Measurements from ENCODE around the gene B3GLCT. TPM values are rescaled to one million over a fixed set of nuclear protein-coding genes. Genes with fewer than 3 reads are reported as not detected.

The B3GLCT gene
- total RNA-seq, 4 donors from 2014 or later: 10.8 to 14.0 (median 11.8) TPM

DNA sequence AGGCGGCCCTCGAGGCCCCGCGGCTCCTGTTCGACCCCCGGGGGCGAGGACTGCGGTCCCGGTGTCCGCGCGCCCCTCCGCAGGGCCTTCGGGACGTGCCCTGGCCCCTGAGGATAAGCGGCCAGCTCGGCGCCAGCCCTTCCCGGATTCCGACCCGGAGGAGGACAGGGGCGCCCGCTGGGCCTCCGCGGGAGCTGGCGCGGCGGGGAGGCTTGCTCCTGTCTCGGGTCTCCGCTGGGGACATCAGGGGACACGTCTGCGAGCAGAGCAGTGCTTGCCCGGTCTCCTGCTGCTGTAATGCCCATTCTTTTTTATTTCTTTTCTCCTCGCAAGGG, 829 bp downstream of the B3GLCT start:
- peak; percentile 54 to 59 for DNase-seq
- Histone ChIP-seq H3K4me1 (peaks cover 13 to 24% of the 10 kb centered on the region in 2 donors), H3K36me3 (no peaks in the 10 kb centered on the region), H3K27me3 (no peaks in the 10 kb centered on the region), H3K27ac (peak overlapping the region; percentile 96 to 98 (median 98)), H3K4me3 (replicated peaks in 1 of 3) (peak overlapping the region; percentile 18 to 71 (median 60)), H3K9me3 (no peaks in the 10 kb centered on the region)
- no peak for TF ChIP-seq POLR2A (IDR thresholded peaks at IDR 0.05)
- TF ChIP-seq, protein P1, sequence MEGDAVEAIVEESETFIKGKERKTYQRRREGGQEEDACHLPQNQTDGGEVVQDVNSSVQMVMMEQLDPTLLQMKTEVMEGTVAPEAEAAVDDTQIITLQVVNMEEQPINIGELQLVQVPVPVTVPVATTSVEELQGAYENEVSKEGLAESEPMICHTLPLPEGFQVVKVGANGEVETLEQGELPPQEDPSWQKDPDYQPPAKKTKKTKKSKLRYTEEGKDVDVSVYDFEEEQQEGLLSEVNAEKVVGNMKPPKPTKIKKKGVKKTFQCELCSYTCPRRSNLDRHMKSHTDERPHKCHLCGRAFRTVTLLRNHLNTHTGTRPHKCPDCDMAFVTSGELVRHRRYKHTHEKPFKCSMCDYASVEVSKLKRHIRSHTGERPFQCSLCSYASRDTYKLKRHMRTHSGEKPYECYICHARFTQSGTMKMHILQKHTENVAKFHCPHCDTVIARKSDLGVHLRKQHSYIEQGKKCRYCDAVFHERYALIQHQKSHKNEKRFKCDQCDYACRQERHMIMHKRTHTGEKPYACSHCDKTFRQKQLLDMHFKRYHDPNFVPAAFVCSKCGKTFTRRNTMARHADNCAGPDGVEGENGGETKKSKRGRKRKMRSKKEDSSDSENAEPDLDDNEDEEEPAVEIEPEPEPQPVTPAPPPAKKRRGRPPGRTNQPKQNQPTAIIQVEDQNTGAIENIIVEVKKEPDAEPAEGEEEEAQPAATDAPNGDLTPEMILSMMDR (IDR thresholded peaks at IDR 0.05): peak in 1 of 6 experiments; percentile 10
- intact Hi-C loops (cut with DNase I): no loop called here
- WGBS, 2 donors: 0 to 1% methylated on average over 16 of the region's 34 CpGs

DNA sequence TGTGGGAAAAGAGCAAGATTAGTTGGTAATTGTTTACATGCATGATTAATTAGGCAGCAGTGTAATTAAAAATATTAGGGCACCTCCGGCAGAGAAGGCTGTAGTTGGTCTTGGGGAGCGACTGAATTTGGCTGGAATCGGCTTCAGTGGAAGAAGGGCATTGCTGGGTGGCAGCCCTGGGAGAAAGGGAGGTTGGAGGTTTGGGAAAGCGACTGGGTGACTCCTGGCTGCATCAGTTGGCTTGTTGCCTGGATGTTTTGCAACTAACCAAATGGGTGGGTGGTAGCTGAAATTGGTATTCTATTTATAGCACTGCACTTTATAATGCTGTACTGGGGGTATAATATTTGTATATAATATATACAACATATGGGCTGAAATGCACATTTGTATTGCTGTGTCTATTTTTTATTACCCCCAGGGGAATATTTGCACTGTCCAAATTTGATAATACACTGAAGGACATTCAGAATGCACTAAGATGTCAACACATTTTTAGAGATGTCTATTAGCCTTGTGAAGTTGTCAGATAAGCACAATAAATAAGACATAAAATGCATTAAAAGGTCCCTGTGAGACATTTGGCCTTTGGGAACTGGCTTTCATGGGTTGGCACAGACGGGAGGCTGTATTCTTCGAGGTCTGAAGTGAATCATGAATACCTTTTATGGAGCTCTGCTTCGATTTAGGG, 1.7 kb downstream of the B3GLCT start:
- H3K4me3 ChIP-seq (replicated peaks in 1 of 3): peak overlapping the region; percentile 18 to 71 (median 60)
- 49 to 55% methylated on average over 7 of the region's 7 CpGs for WGBS, 2 donors
- peaks cover 13 to 24% of the 10 kb centered on the region in 2 donors for H3K4me1 ChIP-seq
- no peaks in the 10 kb centered on the region for H3K9me3 ChIP-seq
- peak; percentile 39 to 43 for DNase-seq
- peak overlapping the region; percentile 96 to 98 (median 98) for H3K27ac ChIP-seq
- TF ChIP-seq POLR2A (IDR thresholded peaks at IDR 0.05): no peak
- TF ChIP-seq, protein P1 (IDR thresholded peaks at IDR 0.05): no peak
- H3K36me3 ChIP-seq: no peaks in the 10 kb centered on the region
- intact Hi-C loops (cut with DNase I): no loop called here
- H3K27me3 ChIP-seq: no peaks in the 10 kb centered on the region

DNA sequence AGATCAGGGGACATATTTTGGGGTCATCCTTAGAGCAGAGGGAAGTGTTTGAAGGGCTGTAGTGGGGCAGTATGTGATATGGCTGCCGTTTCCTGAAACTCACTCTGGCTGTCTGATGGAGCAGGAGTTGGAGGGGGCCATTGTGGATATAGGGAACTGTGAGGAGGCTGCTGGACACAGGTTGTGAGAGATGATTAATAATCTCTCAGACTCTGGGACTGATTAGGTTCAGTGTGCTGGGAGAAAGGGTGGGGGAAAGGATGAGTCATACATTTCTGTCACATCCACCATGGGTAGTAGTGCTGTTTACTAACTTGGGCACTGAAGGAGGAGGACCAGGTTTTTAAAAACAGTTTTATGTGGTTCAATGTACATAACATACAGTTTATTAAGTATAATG, 4.8 kb downstream of the B3GLCT start:
- intact Hi-C loops (cut with DNase I): no loop called here
- DNase-seq: no peak
- H3K27me3 ChIP-seq: no peaks in the 10 kb centered on the region
- TF ChIP-seq POLR2A (IDR thresholded peaks at IDR 0.05): no peak
- TF ChIP-seq, protein P1 (IDR thresholded peaks at IDR 0.05): no peak
- WGBS, 2 donors: 93 to 100% methylated on average over 1 of the region's 1 CpG
- H3K4me1 ChIP-seq: peaks cover 26 to 31% of the 10 kb centered on the region in 2 donors
- no peaks in the 10 kb centered on the region for H3K36me3 ChIP-seq
- H3K27ac ChIP-seq: no peak overlapping the region
- H3K9me3 ChIP-seq: no peaks in the 10 kb centered on the region
- no peak overlapping the region for H3K4me3 ChIP-seq (replicated peaks in 1 of 3)

DNA sequence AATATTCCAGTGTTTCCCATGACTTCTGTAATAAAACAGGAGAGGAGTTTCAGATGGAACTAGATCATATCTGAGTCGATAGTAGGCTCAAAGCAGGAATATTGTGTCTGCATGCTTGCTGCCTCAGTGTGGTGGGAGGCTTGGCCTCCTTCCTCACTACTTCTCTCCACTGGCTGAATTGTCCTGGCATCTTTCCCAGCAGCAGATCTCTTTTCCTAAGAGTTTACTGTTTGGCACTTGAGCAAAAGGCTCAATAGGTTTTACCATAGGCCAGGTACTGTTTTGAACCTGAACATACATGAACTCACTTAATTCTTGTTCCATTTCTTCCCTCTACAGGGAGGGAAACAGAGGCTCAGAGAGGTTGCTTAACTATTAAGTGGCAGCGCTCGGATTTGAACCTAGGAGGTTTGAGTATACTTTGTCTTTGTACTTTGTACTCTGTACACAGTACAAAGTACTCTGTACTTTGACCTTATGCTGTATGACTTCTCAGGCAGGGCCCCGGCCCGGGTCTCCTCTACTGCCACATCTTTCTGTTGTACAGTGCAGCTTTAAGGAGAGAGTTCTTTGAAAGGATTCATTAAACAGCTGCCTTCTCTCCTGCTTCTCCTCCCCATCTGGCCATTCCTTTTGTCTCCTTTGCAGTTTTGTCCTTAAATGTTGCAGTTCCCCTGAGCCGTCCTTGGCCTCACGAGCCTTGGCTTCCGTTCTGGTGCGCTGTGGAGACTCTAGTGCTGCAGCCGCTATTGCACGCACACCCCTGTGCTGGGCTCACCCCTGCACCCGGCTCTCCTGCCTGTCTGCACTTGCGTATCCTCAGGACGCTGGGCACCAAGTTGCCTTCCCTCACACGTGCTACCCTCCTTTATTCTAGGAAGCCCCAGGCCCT, 8.1 kb downstream of the B3GLCT start:
- Histone ChIP-seq H3K27ac (peak overlapping the region in 2 of 3 donors; percentile 16 to 27), H3K36me3 (no peaks in the 10 kb centered on the region), H3K4me1 (peaks cover 19 to 27% of the 10 kb centered on the region in 2 donors), H3K9me3 (no peaks in the 10 kb centered on the region), H3K4me3 (replicated peaks in 1 of 3) (no peak overlapping the region), H3K27me3 (no peaks in the 10 kb centered on the region)
- no peak for TF ChIP-seq POLR2A (IDR thresholded peaks at IDR 0.05)
- TF ChIP-seq, protein P1 (IDR thresholded peaks at IDR 0.05): no peak
- intact Hi-C loops (cut with DNase I): loop anchor here (5.0 kb wide), 1 partner anchor 41 kb away; no protein-coding TSS in a partner anchor
- WGBS, 2 donors: 68 to 70% methylated on average over 15 of the region's 15 CpGs
- DNase-seq: peak; percentile 70 to 73
